ENCODE results near the gene OR6B2.

The OR6B2 gene

GRCh38 chr2:240037358-240037757, 7.1 kb upstream of the OR6B2 start:
- DNase-seq: no peak

GRCh38 chr2:240033330-240033678, 3.1 kb upstream of the OR6B2 start:
- no peak for DNase-seq

GRCh38 chr2:240032406-240033329, 2.4 kb upstream of the OR6B2 start:
- DNase-seq: no peak

- DNase-seq: peak; percentile 53
Observed at GRCh38 chr2:240024766-240025165, 5.5 kb downstream of the OR6B2 start.

- peak; percentile 29 for DNase-seq
Observed at GRCh38 chr2:240023792-240024191, 6.4 kb downstream of the OR6B2 start.

GRCh38 chr2:240021488-240022104, 8.6 kb downstream of the OR6B2 start:
- peak; percentile 73 for DNase-seq

GRCh38 chr2:240018071-240018750, 12.0 kb downstream of the OR6B2 start:
- DNase-seq: no peak

- DNase-seq: no peak
Observed at GRCh38 chr2:240014327-240014726, 15.9 kb downstream of the OR6B2 start.

GRCh38 chr2:240013343-240013742, 16.9 kb downstream of the OR6B2 start:
- DNase-seq: peak; percentile 30

GRCh38 chr2:240002983-240003382, 27.2 kb downstream of the OR6B2 start:
- no peak for DNase-seq

- no peak for DNase-seq
Observed at GRCh38 chr2:240000671-240001070, 29.6 kb downstream of the OR6B2 start.

- DNase-seq: no peak
Observed at GRCh38 chr2:239997686-239998409, 32.4 kb downstream of the OR6B2 start.

- no peak for DNase-seq
Observed at GRCh38 chr2:239994086-239994485, 36.1 kb downstream of the OR6B2 start.

- DNase-seq: no peak
Observed at GRCh38 chr2:239993291-239993690, 36.9 kb downstream of the OR6B2 start.

- peak; percentile 66 for DNase-seq
Observed at GRCh38 chr2:239991689-239992314, 38.4 kb downstream of the OR6B2 start.

- DNase-seq: no peak
Observed at GRCh38 chr2:239990966-239991365, 39.3 kb downstream of the OR6B2 start.

GRCh38 chr2:239985356-239985755, 44.9 kb downstream of the OR6B2 start:
- DNase-seq: no peak

GRCh38 chr2:239984421-239985194, 45.6 kb downstream of the OR6B2 start:
- no peak for DNase-seq

- no peak for DNase-seq
Observed at GRCh38 chr2:239983004-239983778, 47.0 kb downstream of the OR6B2 start.
